Osteocyte (in vitro differentiated cells): Measurements from ENCODE around the gene CA5A. TPM values are rescaled to one million over a fixed set of nuclear protein-coding genes. Genes with fewer than 3 reads are reported as not detected.
A peak's percentile ranks its signal among the peaks of the same experiment; 100 is the strongest.

Experiments
- DNase-seq: peaks from one replicate; pipeline ENCODE4 v3.0.0; 2021; ENCODE audit warnings: mixed read lengths; ENCODE audit not compliant: unreplicated experiment; ENCODE audit errors: extremely low spot score
- H3K27ac Mint-ChIP-seq: one replicate; pipeline ENCODE4 v1.8.0; 2021; ENCODE audit warnings: mild to moderate bottlenecking, mixed read lengths; ENCODE audit not compliant: unreplicated experiment
- H3K27me3 Mint-ChIP-seq: one replicate; pipeline ENCODE4 v1.8.0; 2021; ENCODE audit warnings: mixed read lengths; ENCODE audit not compliant: unreplicated experiment
- H3K36me3 Mint-ChIP-seq: one replicate; pipeline ENCODE4 v1.8.0; 2021; ENCODE audit warnings: mixed read lengths; ENCODE audit not compliant: unreplicated experiment
- H3K4me1 Mint-ChIP-seq: one replicate; pipeline ENCODE4 v1.8.0; 2021; ENCODE audit warnings: mixed read lengths; ENCODE audit not compliant: unreplicated experiment
- H3K4me3 Mint-ChIP-seq: one replicate; pipeline ENCODE4 v1.8.0; 2021; ENCODE audit warnings: mild to moderate bottlenecking, moderate library complexity, mixed read lengths; ENCODE audit not compliant: unreplicated experiment
- H3K9me3 Mint-ChIP-seq: one replicate; pipeline ENCODE4 v1.8.0; 2021; ENCODE audit warnings: mixed read lengths; ENCODE audit not compliant: unreplicated experiment
- CTCF ChIP-seq: fragments of 200-600 bp; sonication (generic); IDR thresholded peaks from 2 replicates; pipeline ENCODE4 v1.5.0; 2021; ENCODE audit warnings: antibody characterized with exemption, mild to moderate bottlenecking, moderate library complexity
- total RNA-seq: library from RNA; stranded (reverse); gene quantifications from 2 replicates; pipeline ENCODE4 v1.2.1, GENCODE V29; 2021

CA5A gene
- total RNA-seq, 1 donor from 2014 or later, result not detected

- peak overlapping the region; percentile 97 for H3K27ac Mint-ChIP-seq
- peaks cover 82% of the 10 kb centered on the region for H3K4me1 Mint-ChIP-seq
- TF ChIP-seq CTCF, result no peak
- DNase-seq, result peak; percentile 97
- H3K36me3 Mint-ChIP-seq, result peaks cover 22% of the 10 kb centered on the region
- peak overlapping the region; percentile 51 for H3K4me3 Mint-ChIP-seq
- H3K27me3 Mint-ChIP-seq, result no peaks in the 10 kb centered on the region
- H3K9me3 Mint-ChIP-seq, result no peaks in the 10 kb centered on the region
Measured at GRCh38 chr16:87853411-87854052, 82.8 kb downstream of the CA5A start.

DNA sequence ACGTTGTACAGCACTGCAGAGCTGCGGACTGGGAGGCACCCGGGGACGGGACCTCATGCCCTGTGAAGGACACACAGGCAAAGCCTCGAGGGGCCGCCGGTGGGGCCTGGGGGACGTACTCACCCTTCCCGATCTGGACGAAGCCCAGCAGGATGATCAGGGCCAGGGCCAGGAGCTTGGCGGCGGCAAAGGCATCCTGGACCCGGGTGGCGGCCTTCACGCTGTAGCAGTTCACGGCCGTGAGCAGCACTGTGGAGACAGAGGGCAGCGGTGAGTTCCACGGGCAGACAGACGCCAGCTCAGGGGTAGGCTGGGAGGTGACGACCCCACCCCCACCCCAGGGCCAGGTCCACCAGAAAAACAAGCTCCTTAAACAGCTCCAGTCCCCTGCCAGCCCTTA lies 84.7 kb downstream of the CA5A start:
- no peaks in the 10 kb centered on the region for H3K27me3 Mint-ChIP-seq
- no peaks in the 10 kb centered on the region for H3K9me3 Mint-ChIP-seq
- peaks cover 25% of the 10 kb centered on the region for H3K36me3 Mint-ChIP-seq
- peaks cover 79% of the 10 kb centered on the region for H3K4me1 Mint-ChIP-seq
- H3K4me3 Mint-ChIP-seq, result no peak overlapping the region
- H3K27ac Mint-ChIP-seq, result no peak overlapping the region
- no peak for DNase-seq
- TF ChIP-seq CTCF, result no peak

- peaks cover 25% of the 10 kb centered on the region for H3K36me3 Mint-ChIP-seq
- peaks cover 76% of the 10 kb centered on the region for H3K4me1 Mint-ChIP-seq
- H3K27ac Mint-ChIP-seq, result no peak overlapping the region
- H3K4me3 Mint-ChIP-seq, result no peak overlapping the region
- DNase-seq, result no peak
- no peaks in the 10 kb centered on the region for H3K9me3 Mint-ChIP-seq
- no peaks in the 10 kb centered on the region for H3K27me3 Mint-ChIP-seq
- TF ChIP-seq CTCF, result no peak
Measured at GRCh38 chr16:87851141-87851587, 85.2 kb downstream of the CA5A start.

DNA sequence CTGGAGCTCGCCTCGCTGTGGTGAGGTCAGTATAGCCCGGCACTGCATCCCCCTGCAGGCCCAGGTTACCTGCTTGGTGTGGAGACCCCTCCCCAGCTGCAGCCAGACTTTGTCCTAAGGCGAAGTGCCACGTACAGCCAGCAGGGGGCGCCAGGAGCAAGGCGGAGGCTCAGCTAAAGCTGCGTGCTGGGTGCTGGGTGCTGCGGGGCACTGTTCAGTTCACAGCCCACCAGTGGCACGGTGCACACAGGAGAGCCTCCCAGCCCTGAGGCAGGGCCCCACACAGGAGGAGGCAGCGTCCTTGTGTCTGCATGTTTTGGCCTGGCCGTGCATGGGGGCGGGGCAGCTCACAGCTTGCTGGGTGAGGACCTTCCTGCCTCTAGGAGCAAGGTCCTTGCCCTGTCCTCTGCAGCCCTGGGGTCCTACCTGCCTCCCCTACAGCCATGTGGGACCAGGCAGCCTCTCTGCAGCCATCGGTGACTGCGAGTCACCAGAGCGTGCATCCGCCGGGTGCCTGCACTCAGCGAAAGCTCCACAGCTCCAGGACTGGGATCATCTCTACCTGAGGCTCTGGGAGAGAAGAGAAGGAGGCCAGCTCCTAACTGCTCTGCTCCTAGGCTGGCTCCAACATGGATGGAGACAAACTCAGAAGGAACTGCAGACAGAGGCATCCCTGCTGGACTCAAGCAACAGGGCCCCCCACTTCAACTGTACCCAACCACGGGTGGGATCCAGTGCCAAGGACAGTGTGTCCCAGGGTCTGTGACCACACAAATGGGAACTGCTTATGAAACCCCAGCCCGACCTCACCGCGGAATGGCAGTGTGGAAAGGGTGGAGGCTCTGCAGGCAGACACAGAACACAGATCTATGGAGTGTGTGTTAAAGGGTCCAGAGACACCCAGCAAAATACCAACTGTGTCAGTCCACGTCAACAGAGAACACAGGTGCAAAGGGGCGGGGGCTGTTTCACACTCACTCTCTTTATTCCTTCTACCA lies 86.0 kb downstream of the CA5A start:
- no peak overlapping the region for H3K27ac Mint-ChIP-seq

More for the DNA sequence above, 86.0 kb downstream of the CA5A start:
- peak; percentile 96 for TF ChIP-seq CTCF
- Mint-ChIP-seq H3K4me3 (no peak overlapping the region), H3K27me3 (no peaks in the 10 kb centered on the region), H3K9me3 (no peaks in the 10 kb centered on the region), H3K36me3 (peaks cover 28% of the 10 kb centered on the region), H3K4me1 (peaks cover 72% of the 10 kb centered on the region)
- no peak for DNase-seq
